PC-3 (cell line): ENCODE measurements around the gene PITPNM2. TPM values are rescaled to one million over a fixed set of nuclear protein-coding genes. Genes with fewer than 3 reads are reported as not detected.

ENCODE experiments used
- ATAC-seq: fragments of 200-7000 bp; cut with Tn5 transposase; 2 replicates; pipeline ENCODE4 v1.9.1; 2020; ENCODE audit warnings: mild to moderate bottlenecking, moderate library complexity
- BruUV-seq: library from RNA; stranded (reverse); fragments of 400-500 nt; replicated peaks from 2 replicates; lab custom pipeline; 2021; lab: Mats Ljungman, UMichigan
- CTCF ChIA-PET: fragments of 300-600 bp; sonication (Branson Sonifier 250); formaldehyde crosslinking; loops from one replicate; lab custom pipeline; 2022; ENCODE audit warnings: antibody characterized with exemption; lab: Charles Lee
- POLR2A ChIA-PET: fragments of 300-600 bp; sonication (Branson Sonifier 250); formaldehyde crosslinking; loops from one replicate; lab custom pipeline; 2022; ENCODE audit warnings: antibody characterized with exemption; ENCODE audit not compliant: unreplicated experiment; lab: Charles Lee
- DNase-seq: peaks from one replicate; pipeline ENCODE4 v3.0.0-alpha.2; 2015
- H2AFZ ChIP-seq: fragments of 300-600 bp; sonication (generic); 2 replicates; pipeline ENCODE4 v1.6.0; 2016; ENCODE audit warnings: antibody characterized with exemption, low read length
- H3F3A ChIP-seq: fragments of 300-600 bp; sonication (generic); one replicate; pipeline ENCODE4 v1.6.0; 2017; ENCODE audit warnings: antibody characterized with exemption, low read length, control low read depth, mild to moderate bottlenecking; ENCODE audit not compliant: unreplicated experiment
- H3K27ac ChIP-seq: fragments of 300-600 bp; sonication (generic); 2 replicates; pipeline ENCODE4 v1.5.1; 2016; ENCODE audit warnings: mild to moderate bottlenecking, low read length
- H3K27me3 ChIP-seq: fragments of 300-600 bp; sonication (generic); 2 replicates; pipeline ENCODE4 v1.6.1; 2016; ENCODE audit warnings: low read length, mixed read lengths
- H3K36me3 ChIP-seq: fragments of 300-600 bp; sonication (generic); 2 replicates; pipeline ENCODE4 v1.6.1; 2016; ENCODE audit warnings: low read depth, mixed run types, low read length, mixed read lengths
- H3K4me1 ChIP-seq: fragments of 300-600 bp; sonication (generic); 2 replicates; pipeline ENCODE4 v1.5.1; 2016; ENCODE audit warnings: low read length; ENCODE audit not compliant: insufficient read depth
- H3K4me2 ChIP-seq: fragments of 300-600 bp; sonication (generic); 2 replicates; pipeline ENCODE4 v1.6.0; 2016; ENCODE audit warnings: low read length
- H3K4me3 ChIP-seq: fragments of 300-600 bp; sonication (generic); 2 replicates; pipeline ENCODE4 v1.5.1; 2016; ENCODE audit warnings: mild to moderate bottlenecking, low read length, mixed read lengths
- H3K79me2 ChIP-seq: fragments of 300-600 bp; sonication (generic); 2 replicates; pipeline ENCODE4 v1.6.1; 2017; ENCODE audit warnings: low read length, mixed read lengths
- H3K9ac ChIP-seq: fragments of 300-600 bp; sonication (generic); 2 replicates; pipeline ENCODE4 v1.6.0; 2016; ENCODE audit warnings: mild to moderate bottlenecking, low read length
- H3K9me2 ChIP-seq: fragments of 300-600 bp; sonication (generic); replicated peaks from 2 replicates; pipeline ENCODE4 v1.6.1; 2016; ENCODE audit warnings: mixed run types, low read length, mixed read lengths
- H3K9me3 ChIP-seq: fragments of 300-600 bp; sonication (generic); 2 replicates; pipeline ENCODE4 v1.6.1; 2016; ENCODE audit warnings: low read length, mixed read lengths
- H4K20me1 ChIP-seq: fragments of 300-600 bp; sonication (generic); 2 replicates; pipeline ENCODE4 v1.6.1; 2016; ENCODE audit warnings: low read length, mixed read lengths
- EZH2 ChIP-seq: fragments of 300-600 bp; sonication (generic); IDR thresholded peaks from one replicate; pipeline ENCODE4 v1.6.1; 2017; ENCODE audit warnings: antibody characterized with exemption, mild to moderate bottlenecking, low read length; ENCODE audit not compliant: unreplicated experiment
- EZH2phosphoT487 ChIP-seq: fragments of 300-600 bp; sonication (generic); IDR thresholded peaks from 2 replicates; pipeline ENCODE4 v1.6.1; 2018; ENCODE audit warnings: mild to moderate bottlenecking, antibody characterized with exemption, low read length, borderline replicate concordance
- intact Hi-C: fragments of 100-400 bp; cut with micrococcal nuclease; formaldehyde crosslinking; loops from 2 replicates; pipeline ENCODE4 v1.9.0; 2023
- total RNA-seq: library from RNA; depleted of rRNA; stranded (reverse); fragments of >200 nt; gene quantifications from 2 replicates; pipeline ENCODE4 v1.2.3, GENCODE V29; 2014
- TF ChIP-seq, protein P1 (sequence below): fragments of 300-600 bp; sonication (generic); conservative IDR thresholded peaks from 2 replicates; pipeline ENCODE4 v1.5.1; 2017; ENCODE audit warnings: antibody characterized with exemption, low read depth, mild to moderate bottlenecking, low read length

PITPNM2 gene
- total RNA-seq, 1 experiment from 2014 or later, result 5.6 TPM

GRCh38 chr12:123106640-123107359, 44.1 kb downstream of the PITPNM2 start:
- H3K9me2 ChIP-seq, result no peaks in the 10 kb centered on the region
- H3K27ac ChIP-seq, result 0 out of 2 replicates have a peak overlapping the region, but pooled peaks have one; percentile 10
- no peaks in the 10 kb centered on the region for H3K9me3 ChIP-seq
- no TSS peak for BruUV-seq
- H4K20me1 ChIP-seq, result no peaks in the 10 kb centered on the region
- no peaks in the 10 kb centered on the region for H3K79me2 ChIP-seq
- no peak for TF ChIP-seq EZH2
- TF ChIP-seq EZH2phosphoT487, result no peak
- TF ChIP-seq, protein P1, sequence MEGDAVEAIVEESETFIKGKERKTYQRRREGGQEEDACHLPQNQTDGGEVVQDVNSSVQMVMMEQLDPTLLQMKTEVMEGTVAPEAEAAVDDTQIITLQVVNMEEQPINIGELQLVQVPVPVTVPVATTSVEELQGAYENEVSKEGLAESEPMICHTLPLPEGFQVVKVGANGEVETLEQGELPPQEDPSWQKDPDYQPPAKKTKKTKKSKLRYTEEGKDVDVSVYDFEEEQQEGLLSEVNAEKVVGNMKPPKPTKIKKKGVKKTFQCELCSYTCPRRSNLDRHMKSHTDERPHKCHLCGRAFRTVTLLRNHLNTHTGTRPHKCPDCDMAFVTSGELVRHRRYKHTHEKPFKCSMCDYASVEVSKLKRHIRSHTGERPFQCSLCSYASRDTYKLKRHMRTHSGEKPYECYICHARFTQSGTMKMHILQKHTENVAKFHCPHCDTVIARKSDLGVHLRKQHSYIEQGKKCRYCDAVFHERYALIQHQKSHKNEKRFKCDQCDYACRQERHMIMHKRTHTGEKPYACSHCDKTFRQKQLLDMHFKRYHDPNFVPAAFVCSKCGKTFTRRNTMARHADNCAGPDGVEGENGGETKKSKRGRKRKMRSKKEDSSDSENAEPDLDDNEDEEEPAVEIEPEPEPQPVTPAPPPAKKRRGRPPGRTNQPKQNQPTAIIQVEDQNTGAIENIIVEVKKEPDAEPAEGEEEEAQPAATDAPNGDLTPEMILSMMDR, result no peak
- H3K27me3 ChIP-seq, result no peaks in the 10 kb centered on the region
- ATAC-seq (peak; percentile 31; the same call in 1 of the 2 replicates), DNase-seq (peak; percentile 39)
- intact Hi-C loops, result no loop called here
- H3K4me2 ChIP-seq, result no peak overlapping the region
- POLR2A ChIA-PET, result interaction anchor here (0.6 kb wide), 1 partner anchor 706 kb away, joined by 10 read pairs; no protein-coding TSS in a partner anchor
- CTCF ChIA-PET, result no interaction called here
- no peak overlapping the region for H3K9ac ChIP-seq
- H3F3A ChIP-seq, result no peaks in the 10 kb centered on the region
- no peak overlapping the region for H2AFZ ChIP-seq
- no peaks in the 10 kb centered on the region for H3K36me3 ChIP-seq
- H3K4me1 ChIP-seq, result peaks cover 29% of the 10 kb centered on the region
- no peak overlapping the region for H3K4me3 ChIP-seq

DNA sequence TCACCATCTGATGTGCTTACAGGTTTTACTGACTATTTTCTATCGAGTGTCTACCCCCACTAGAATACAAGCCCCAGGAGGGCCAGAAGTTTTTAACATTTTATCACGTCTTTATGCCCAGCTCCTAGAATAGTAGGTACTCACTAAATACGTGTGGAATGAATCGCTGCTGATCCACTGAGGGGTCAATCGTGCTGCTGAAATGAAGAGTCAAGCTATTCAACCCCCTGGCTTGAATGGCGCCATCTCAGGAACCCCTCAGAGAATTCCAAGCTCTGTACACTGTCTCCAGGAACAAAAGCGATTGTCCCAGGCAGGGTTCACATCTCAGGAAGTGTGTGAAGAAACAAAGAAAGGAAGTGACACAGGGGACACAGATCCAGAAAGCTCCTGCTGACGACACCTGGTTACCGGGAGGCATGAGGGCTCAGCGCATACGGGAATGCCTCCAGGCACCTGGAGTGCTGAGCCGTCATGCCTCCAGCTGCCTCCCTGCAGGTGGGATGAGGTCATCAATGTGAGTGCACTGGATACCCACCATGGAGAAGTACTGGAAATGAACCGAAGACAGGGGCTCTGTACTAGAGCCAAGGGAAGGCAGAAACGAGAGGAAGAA, 45.6 kb downstream of the PITPNM2 start:
- intact Hi-C loops, result no loop called here
- H3K9me3 ChIP-seq, result no peaks in the 10 kb centered on the region
- no peaks in the 10 kb centered on the region for H3K79me2 ChIP-seq
- H3K27me3 ChIP-seq, result no peaks in the 10 kb centered on the region
- ATAC-seq (no peak), DNase-seq (no peak)
- no peak overlapping the region for H3K4me2 ChIP-seq
- POLR2A ChIA-PET, result interaction anchor here (0.6 kb wide), 1 partner anchor 132 kb away, joined by 3 read pairs; no protein-coding TSS in a partner anchor
- no peaks in the 10 kb centered on the region for H3K36me3 ChIP-seq
- H3K27ac ChIP-seq, result no peak overlapping the region
- H3K4me1 ChIP-seq, result peaks cover 30% of the 10 kb centered on the region
- CTCF ChIA-PET, result no interaction called here
- no peak overlapping the region for H2AFZ ChIP-seq
- no TSS peak for BruUV-seq
- H3K9me2 ChIP-seq, result no peaks in the 10 kb centered on the region
- H3K9ac ChIP-seq, result no peak overlapping the region
- no peaks in the 10 kb centered on the region for H3F3A ChIP-seq
- H4K20me1 ChIP-seq, result no peaks in the 10 kb centered on the region
- no peak overlapping the region for H3K4me3 ChIP-seq
- TF ChIP-seq EZH2, result no peak
- no peak for TF ChIP-seq EZH2phosphoT487
- TF ChIP-seq, protein P1, result no peak
